Fibroblast of gingiva (primary cell): Measurements from ENCODE around the gene DEFB128.
"Not testable (repeated sequence)": the region's sequence is repeated elsewhere in the genome, so short reads cannot be mapped to it uniquely, and the experiment has no call there.

Experiments used
- DNase-seq: peaks from one replicate; pipeline ENCODE4 v3.0.0-alpha.2; 2011; ENCODE audit warnings: low read depth

Gene DEFB128

DNA sequence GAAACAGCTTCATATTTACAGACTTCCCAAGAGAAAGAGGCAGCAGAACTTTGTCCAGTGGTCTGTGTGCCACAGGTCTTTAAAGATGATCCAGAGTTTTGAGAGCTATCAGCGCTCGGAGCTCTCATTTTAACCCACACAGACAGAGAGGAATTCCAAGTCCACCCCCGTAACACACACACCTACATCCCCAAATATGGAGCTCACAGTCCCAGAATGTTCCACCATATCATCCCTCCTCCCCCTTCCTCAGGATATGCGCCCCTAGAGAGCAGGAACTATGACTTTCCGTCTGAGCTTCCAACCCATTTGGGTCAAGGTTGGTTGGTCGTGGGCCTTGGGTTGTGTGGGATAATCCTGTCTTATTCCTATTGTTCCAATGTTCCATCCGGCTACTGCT, at the start of gene DEFB128:
TSS of gene DEFB128 (minus strand) at position 101 of the 400 bp plus-strand sequence. CDS start at position 13, 88 bp downstream.
- no peak for DNase-seq

DNA sequence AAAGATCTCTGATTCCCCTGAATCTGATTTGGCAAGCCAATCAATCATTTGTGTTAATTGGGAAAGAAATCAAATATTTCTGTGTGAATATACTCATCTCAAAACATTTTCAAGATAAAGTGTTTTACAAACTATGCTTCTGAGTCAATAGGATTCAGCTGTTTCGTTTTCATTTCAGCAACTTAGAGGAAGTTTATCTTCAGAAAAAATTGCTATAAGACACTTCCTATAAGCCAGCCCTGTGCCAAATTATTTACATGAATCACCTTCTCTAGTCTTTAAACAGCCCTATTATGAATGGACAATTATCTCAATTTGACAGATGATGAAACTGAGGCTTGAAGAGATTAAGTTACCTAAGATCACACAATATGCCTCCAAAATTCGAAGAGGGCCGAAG, 48.4 kb upstream of the DEFB128 start:
- no peak for DNase-seq

DNA sequence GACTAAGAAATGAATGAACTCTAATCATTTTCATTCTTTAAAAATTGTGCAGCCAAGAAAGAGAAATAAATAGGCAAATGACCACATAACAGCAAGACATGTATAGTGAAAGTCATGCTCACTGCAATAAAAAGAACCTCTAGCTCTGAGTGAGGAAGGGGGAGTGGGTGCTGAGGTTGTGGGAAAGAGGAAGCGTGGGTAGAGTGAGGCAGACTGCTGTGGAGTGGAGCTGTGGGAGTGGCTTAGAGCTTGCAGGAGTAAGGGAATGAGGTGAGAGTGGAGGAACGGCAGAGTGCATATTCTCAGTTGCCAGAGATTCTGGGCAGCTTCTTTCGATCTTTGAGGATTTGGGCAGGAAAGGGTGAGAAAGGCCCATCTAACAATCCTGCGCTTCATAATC, 48.0 kb upstream of the DEFB128 start:
- DNase-seq: no peak

DNA sequence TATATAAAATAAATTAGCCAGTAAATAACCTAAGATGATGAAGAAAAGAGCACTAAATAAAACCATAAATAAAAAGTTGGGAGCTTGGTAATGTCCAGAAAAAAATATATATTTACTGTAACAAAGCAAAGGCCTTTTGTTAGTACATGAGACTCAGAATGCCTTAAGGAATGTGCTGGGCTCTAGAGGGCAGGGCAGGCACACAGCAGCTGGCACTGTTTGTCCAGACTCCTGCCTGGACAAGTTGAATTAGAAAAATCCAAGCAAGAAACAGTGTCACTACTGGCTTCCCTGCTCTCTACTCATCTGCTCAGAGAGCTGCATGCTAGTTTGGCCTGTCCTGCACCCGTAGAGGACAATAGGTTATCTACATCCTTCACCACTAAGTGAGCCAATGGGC, 46.4 kb upstream of the DEFB128 start:
- DNase-seq: peak; percentile 24

DNA sequence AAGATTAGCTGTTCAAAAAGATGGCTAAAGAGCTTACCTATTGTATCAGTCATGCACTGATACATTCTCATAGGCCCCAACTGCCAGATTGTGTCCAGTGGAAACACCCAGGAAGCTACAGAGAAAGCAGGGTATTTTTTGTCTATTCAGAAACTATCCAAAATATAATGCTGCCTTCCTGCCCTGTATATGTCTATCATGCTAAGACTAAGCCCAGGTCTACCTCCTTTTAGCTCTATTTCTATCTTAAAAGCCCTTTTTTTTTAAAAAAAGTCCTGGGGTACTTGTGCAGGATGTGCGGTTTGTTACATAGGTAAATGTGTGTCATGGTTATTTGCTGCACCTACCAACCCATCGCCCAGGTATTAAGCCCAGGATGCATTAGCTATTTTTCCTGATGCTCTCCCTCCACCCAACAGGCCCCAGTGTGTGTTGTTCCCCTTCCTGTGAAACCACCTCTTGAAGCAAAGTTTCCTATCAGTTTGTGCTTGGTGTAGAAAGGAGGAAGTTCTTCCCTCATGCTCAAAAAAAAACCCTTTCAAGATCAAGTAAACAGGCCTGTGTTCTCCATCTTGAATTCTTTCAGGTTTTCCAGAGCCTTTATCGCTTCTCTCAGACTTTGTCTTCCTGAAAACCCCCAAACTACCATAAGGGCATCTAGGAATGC, 38.1 kb upstream of the DEFB128 start:
- no peak for DNase-seq

DNA sequence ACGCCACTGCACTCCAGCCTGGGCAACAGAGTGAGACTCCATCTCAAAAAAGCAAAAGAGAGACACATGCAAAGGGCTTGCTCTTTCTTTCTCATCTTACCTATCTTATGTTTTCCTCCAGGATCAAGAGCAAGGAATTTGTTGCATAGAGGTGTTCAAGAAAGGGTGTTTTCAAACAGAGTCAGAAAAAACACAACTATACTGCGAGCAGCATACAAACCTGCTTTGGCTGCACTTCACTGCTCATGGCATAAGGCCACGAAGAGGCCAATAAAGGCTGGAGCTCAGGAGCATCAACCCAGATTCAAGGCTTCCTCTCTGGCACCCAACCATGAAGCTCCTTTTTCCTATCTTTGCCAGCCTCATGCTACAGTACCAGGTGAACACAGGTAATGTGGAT, 37.4 kb upstream of the DEFB128 start, which contains the start of gene DEFB129:
TSS of gene DEFB129 (plus strand) at position 301 of the 400 bp plus-strand sequence. CDS start at position 332, 31 bp downstream.
- no peak for DNase-seq

DNA sequence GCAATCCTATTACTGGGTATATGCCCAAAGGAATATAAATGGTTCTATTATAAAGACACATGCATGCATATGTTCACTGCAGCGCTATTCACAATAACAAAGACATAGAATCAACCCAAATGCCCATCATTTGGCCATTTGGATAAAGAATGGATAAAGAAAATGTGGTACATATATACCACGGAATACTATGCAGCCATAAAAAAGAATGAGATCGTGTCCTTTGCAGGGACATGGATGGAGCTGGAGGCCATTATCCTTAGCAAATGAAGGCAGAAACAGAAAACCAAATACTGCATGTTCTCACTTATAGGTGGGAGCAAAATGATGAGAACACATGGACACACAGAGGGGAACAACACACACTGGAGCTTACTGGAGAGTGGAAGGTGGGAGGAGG, 36.4 kb upstream of the DEFB128 start:
- DNase-seq: not testable (repeated sequence)

DNA sequence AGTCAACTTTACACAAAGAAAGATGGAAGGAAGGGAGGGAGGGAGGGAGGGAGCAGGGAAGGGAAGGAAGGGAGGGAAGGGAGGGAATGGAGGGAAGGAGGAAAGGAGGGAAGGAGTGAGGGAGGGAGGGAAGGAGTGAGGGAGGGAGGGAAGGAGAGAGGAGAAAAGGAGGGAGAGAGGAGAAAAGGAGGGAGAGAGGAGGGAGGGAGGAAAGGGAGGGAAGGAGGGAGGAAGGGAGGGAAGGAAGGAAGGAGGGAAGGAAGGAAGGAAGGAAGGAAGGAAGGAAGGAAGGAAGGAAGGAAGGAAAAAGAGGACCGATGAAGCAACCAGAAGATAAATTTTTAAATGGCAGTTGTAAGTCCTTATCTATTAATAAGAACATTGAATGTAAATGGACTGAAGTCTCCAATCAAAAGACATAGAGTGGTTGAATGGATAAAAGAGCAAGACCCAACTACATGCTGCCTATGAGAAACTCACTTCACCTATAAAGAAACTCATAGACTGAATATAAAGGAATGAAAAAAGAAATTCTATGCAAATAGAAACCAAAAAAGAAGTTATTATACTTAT, 31.8 kb upstream of the DEFB128 start:
- DNase-seq: no peak

DNA sequence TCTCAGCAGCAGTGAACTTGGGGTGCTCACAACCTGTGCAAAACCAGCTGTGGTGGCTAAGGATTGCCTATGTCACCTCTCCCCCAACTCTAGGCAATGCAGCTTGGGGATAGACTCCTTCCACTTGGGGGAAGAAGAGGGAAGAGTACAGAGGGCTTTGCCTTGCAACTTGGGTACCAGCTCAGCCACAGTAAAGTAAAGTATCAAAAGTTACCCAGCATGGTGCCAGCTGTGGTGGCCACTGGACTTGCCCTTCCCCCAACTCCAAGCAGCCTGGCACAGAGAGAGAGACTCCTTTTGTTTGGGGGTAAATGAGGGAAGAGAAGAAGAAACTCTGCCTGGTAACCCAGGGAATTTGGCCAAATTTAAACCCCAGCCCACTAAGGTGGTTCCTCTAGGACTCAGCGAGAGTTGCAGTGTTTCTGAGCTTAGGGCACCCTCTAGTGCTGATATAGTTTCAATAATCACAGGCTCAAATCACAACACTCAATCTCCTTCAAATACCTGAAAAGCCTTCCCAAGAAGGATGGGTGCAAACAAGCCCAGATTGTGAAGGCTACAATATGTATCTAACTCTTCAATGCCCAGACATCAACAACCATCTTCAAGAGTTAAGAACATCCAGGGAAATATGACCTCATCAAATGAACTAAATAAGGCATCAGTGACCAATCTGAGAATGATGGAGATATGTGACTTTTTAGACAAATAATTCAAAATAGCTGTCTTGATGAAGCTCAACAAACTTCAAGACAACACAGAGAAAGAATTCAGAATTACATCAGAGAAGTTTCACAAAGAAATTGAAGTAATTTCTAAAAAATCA, 30.0 kb upstream of the DEFB128 start:
- DNase-seq: no peak

DNA sequence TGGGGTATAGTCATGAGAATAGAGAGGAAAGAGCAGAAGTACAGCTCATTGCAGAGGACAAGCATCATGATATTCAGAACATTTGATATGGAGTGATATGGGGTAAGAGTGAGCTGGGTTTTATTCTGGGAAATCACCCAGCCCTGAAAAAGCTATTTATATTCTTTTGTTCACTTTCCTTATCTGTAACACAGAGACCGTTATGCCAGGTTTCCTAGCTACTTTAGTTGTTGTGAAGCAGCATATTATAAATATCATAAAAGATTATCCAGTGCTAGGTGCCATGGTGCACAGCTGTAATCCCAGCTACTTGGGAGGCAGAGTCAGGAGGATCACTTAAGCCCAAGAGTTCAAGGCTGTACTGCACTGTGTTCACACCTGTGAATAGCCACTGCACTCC, 27.8 kb upstream of the DEFB128 start:
- no peak for DNase-seq

DNA sequence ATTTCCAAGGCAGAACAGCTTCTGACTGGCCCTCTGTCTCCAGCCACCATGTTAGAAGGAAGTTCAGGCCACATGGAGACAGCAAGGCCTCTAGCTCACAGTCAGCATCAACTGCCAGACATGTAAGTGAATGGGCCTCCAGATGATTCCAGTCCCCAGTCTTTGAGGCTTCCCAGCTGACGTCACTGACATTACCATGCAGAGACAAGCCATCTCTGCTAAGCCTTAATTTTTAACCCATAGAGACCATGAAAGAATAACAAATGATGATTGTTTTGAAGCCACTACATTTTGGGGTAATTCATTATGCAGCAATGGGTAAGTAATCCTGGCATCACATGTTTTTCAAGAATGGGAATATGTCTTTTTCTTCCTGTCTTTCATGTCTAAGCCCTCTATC, 26.3 kb upstream of the DEFB128 start:
- no peak for DNase-seq

DNA sequence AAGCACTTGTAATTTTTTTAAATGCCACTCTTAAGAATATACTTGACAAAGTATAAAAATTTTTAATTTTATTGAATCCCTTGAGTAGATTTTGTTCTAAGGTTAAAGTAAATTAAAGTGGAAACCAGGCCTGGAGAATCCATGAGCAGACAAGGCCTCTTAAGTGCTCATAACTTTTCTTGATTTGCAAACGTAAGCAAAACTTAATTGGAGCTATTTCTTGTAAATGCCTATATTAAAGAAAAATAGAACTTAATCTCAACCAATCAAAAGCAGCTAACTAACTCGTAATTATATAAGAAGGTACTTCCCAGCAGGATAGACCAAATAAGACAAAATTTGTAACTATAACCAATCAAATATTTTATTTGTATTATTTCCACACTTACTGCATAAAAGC, 24.9 kb upstream of the DEFB128 start:
- no peak for DNase-seq

DNA sequence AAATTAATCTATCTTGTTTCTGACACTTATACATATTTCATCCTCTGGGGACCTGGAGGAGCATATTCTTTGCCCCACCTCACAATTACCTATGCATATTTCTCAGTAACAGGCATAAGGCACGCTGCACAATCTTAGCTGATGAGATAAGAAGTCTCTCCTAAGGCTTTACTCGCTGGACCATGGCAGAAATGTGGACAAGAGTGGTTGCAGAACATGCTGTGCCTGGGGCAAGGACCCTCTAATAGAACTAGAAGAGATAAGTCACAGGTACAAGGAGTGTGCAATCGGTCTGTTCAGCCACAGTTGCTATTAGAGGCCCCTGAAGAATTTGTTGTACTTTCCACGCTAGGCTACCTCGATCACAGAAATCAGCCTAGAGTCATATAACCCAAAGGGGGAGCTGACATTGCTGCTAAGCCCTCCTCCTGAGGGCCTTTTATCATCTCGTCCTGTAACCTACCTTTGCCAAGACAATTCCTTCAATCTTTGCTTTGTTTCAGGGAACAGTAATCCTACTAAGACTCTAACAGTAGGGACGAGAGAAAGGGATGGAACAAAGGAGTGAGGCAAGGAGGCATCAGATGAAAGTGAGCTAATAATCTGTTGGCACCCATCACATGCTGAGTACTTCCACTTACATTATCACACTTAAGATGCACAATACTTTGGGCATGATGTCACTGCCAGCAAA, 21.4 kb upstream of the DEFB128 start:
- DNase-seq: no peak

DNA sequence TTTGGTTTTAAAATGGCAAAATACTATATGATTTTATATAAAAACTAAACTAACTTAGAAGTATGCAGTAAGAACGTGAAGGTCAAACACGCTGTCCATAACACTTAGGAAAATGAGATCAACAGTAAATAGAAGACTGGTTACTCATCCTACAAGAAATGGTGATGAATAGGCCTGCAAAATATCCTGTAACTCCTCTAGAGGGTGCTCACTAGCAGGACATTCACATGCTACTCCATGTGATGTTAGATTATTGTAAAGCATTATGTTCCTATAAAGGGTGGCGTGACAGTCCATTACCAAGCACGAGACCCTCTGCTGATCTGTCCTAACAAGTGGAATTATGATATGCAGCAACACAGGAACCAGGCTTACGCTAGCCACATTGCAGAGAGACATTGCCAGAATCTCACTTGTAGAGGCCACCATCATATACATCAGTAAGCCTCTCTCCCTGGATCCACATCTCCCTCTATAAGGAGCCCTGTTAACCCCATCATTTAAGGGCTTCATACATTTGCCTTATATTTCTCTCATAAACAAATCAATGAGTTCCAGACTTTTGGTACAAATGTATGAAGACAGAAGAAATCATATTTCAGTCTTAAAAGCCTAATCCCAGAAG, 19.5 kb upstream of the DEFB128 start:
- DNase-seq: peak; percentile 57

DNA sequence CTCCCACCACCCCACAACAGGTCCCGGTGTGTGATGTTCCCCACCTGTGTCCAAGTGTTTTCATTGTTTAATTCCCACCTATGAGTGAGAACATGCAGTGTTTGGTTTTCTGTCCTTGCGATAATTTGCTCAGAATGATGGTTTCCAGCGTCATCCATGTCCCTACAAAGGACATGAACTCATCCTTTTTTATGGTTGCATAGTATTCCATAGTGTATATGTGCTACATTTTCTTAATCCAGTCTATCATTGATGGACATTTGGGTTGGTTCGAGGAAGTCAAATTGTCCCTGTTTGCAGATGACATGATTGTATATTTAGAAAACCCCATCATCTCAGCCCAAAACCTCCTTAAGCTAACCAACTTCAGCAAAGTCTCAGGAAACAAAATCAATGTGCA, 14.1 kb upstream of the DEFB128 start:
- DNase-seq: not testable (repeated sequence)

DNA sequence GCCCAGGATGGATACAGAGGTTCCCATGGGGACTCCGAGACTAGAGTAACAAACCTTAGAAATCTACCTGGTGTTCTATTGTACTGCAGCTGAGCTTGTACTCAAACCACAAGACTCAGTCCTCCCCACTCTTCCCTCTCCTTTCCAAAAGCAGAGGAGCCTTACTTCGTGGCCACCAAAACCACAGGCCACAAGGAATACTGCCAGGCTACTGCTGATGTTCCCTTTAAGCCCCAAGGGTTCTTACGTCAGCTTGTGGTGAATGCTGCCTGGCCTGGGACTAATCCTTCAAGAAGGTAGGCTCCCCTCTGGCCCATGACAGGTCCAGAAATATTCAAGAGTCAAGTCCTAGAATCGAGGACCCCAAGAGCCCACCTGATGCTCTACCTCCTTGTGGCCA, 10.5 kb upstream of the DEFB128 start:
- no peak for DNase-seq

DNA sequence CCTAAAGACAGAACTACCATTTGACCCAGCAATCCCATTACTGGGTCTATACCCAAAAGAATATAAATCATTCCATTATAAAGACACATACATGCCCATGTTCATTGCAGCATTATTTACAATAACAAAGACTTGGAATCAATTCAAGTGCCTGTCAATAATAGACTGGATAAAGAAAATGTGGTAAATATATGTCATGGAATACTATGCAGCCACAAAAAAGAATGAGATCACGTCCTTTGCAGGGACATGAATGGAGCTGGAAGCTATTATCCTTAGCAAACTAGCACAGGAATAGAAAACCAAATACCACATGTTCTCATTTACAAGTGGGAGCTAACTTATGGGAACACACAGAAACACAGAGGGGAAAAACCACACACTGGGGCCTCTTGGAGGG, 8.7 kb upstream of the DEFB128 start:
- no peak for DNase-seq

DNA sequence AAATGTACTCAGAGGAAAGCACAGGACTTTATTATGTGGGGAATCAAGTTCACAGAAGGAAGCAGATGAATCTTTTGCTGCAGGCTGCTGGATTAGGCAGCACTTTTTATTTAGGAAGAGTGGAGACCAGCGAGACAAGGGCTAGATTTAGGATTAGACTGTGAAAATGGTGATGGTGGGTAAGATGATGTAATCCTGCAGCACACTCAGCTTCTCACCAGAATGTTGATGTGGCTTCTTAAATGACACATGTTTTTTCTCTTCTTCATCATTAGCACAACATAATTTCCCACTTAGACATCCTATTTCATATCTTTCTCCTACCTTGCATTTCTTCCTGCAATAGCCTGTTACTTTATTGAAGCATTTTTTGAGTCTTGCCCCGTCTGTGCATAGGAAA, 1.8 kb downstream of the DEFB128 start:
- no peak for DNase-seq

DNA sequence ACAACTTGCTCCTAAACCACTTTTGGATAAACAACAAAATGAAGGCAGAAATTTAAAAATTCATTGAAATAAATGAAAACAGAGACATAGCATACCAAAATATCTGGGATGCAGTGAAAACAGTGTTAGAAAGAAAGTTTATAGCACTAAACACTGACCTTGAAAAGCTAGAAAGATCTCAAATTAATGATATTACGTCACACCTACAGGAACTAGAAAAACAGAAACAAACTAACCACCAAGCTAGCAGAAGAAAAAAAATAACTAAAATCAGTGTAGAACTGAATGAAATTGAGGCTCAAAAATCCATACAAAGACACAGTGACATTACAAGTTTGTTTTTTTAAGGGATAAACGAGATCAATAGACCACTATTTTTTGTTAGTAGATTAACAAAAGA, 5.2 kb downstream of the DEFB128 start:
- no peak for DNase-seq

DNA sequence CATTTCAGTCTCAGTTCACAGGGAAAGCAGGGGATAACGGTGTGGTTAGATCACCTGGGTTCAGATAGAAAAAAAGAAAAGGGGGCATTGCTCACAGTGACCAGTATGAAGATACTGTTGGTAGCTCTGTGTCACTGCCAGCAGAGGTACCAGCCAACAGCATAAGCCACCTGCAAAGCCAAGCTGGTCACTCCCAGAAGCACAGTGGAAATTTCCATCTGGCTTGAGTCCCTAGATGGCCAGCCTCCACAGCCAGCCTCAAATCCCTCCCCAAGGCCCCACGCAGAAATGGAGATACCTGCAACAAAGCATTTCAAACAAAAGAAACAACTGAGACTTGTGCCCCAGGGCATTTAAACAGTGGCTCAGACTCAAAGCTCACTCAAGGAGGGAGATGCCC, 20.6 kb downstream of the DEFB128 start:
- no peak for DNase-seq

DNA sequence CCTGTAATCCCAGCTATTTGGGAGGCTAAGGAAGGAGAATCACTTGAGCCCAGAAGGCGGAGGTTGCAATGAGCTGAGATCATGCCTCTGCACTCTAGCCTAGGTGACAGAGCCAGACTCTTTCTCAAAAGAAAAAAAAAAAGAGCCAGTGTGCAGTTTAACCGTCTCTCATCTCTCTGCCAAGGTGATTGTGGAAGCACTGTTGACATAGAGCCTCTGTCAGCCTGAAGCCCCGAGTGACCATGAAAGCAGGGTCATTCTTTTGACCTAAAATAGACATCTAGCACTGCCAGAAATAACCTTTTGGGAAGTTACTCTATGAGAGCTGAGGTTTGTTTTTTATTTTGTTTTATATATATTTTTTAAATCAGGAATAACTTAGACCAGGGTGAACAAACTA, 24.9 kb downstream of the DEFB128 start:
- no peak for DNase-seq

DNA sequence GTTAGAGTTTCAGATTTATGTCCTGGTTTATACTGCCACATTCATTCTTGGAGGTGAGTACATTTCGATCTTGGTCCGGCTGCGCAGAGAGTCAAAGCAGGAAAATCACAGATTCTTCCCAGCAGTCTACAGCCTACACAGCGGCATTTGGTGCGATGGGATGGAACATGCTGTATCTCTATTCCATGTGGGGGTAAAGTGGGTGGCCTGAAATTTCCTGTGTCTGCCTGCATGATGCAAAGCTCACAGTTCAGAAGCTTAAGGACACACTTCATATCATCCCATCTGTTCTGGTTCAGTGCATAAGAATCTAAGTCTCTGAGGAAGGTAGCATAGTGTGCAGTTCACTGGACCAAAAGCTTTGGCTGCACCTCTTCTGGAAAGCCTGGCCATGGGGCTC, 32.4 kb downstream of the DEFB128 start, which contains the start of gene DEFB127:
TSS of gene DEFB127 (plus strand) at position 301 of the 400 bp plus-strand sequence. CDS start at position 392, 91 bp downstream.
- DNase-seq: no peak
